Measurements from ENCODE around the gene SUCO.

DNA sequence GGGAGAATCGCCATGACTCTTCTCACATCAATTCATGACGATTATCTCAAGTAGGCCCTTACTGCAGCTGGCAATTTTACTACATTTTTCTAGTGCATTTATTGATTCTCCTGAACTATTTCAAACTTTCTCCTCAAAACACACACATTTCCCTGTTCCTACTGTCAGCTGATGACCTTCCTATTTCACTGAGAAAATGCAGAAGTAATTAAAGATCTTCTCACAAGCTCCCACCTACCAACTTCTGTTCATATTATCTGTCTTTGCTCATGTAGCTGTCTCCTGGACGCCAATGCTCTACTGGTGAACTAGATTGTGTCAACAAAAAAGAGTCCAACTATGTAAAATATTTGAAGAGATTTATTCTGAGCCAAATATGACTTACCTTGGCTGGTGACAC lies 89.6 kb downstream of the SUCO start:
- TF ChIP-seq, protein P1, sequence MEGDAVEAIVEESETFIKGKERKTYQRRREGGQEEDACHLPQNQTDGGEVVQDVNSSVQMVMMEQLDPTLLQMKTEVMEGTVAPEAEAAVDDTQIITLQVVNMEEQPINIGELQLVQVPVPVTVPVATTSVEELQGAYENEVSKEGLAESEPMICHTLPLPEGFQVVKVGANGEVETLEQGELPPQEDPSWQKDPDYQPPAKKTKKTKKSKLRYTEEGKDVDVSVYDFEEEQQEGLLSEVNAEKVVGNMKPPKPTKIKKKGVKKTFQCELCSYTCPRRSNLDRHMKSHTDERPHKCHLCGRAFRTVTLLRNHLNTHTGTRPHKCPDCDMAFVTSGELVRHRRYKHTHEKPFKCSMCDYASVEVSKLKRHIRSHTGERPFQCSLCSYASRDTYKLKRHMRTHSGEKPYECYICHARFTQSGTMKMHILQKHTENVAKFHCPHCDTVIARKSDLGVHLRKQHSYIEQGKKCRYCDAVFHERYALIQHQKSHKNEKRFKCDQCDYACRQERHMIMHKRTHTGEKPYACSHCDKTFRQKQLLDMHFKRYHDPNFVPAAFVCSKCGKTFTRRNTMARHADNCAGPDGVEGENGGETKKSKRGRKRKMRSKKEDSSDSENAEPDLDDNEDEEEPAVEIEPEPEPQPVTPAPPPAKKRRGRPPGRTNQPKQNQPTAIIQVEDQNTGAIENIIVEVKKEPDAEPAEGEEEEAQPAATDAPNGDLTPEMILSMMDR (IDR thresholded peaks at IDR 0.05), result no peak
- TF ChIP-seq POLR2AphosphoS5 (IDR thresholded peaks at IDR 0.05) (no peak), POLR2A (IDR thresholded peaks at IDR 0.05) (no peak)
